H1 (cell line): ENCODE measurements around the gene ARHGAP18. TPM values are rescaled to one million over a fixed set of nuclear protein-coding genes. Genes with fewer than 3 reads are reported as not detected.

Source experiments
- CTCF ChIA-PET: fragments of 300-600 bp; sonication (Branson Sonifier 250); formaldehyde crosslinking; loops from one replicate; lab custom pipeline; 2021; ENCODE audit not compliant: partially characterized antibody; lab: Charles Lee
- POLR2A ChIA-PET: fragments of 300-600 bp; sonication (Branson Sonifier 250); formaldehyde crosslinking; loops from one replicate; lab custom pipeline; 2021; ENCODE audit warnings: inconsistent platforms; ENCODE audit not compliant: partially characterized antibody; lab: Charles Lee
- DNase-seq, 2 experiments: peaks; one replicate each; pipeline versions ENCODE4 v3.0.0 to v3.0.0-alpha.2; 2010 to 2022; ENCODE audit warnings: low spot score in 2 of 2, low read depth in 1 of 2, mixed read lengths in 1 of 2
- FAIRE-seq: peaks from 2 replicates; lab custom pipeline; 2011; peaks lifted over from hg19 to GRCh38; lab: Jason Lieb, UNC
- H2AFZ ChIP-seq: 2 replicates; pipeline ENCODE4 v1.8.1; 2012; ENCODE audit warnings: low read length, inconsistent platforms
- H2AK5ac ChIP-seq: 2 replicates; pipeline ENCODE4 v1.6.1; 2013; ENCODE audit warnings: low read depth, low read length
- H2BK120ac ChIP-seq: replicated peaks from 2 replicates; pipeline ENCODE3; 2013; ENCODE audit warnings: low read depth, low read length, inconsistent platforms
- H2BK12ac ChIP-seq: 2 replicates; pipeline ENCODE4 v1.6.1; 2013; ENCODE audit warnings: low read depth, low read length
- H2BK15ac ChIP-seq: 2 replicates; pipeline ENCODE4 v1.6.1; 2013; ENCODE audit warnings: low read length
- H2BK20ac ChIP-seq: 2 replicates; pipeline ENCODE4 v1.6.1; 2013; ENCODE audit warnings: low read length
- H2BK5ac ChIP-seq: 2 replicates; pipeline ENCODE4 v1.6.1; 2013; ENCODE audit warnings: low read depth, low read length
- H3K14ac ChIP-seq: 2 replicates; pipeline ENCODE4 v1.6.1; 2013; ENCODE audit warnings: inconsistent platforms; ENCODE audit not compliant: insufficient read length
- H3K18ac ChIP-seq: 2 replicates; pipeline ENCODE4 v1.6.1; 2013; ENCODE audit warnings: low read length; ENCODE audit errors: extremely low read depth
- H3K23ac ChIP-seq: 2 replicates; pipeline ENCODE4 v1.6.1; 2013; ENCODE audit warnings: inconsistent platforms; ENCODE audit not compliant: insufficient read length
- H3K23me2 ChIP-seq: 2 replicates; pipeline ENCODE4 v1.6.1; 2013; ENCODE audit warnings: low read depth, low read length
- H3K27ac ChIP-seq: 2 replicates; pipeline ENCODE4 v1.6.1; 2011; ENCODE audit warnings: low read depth, low read length, inconsistent platforms
- H3K27me3 ChIP-seq, 4 experiments: replicated peaks in 1 of 4; 1 replicate in 1 of 4; 2 replicates in 3 of 4; pipeline versions ENCODE4 v1.6.1 to v1.8.1; 2011 to 2013; ENCODE audit warnings: low read length in 3 of 4, mild to moderate bottlenecking in 3 of 4, inconsistent platforms in 2 of 4, mixed read lengths in 2 of 4, moderate library complexity in 1 of 4; ENCODE audit not compliant: control insufficient read depth in 3 of 4, insufficient read depth in 3 of 4; ENCODE audit errors: extremely low read depth in 1 of 4
- H3K36me3 ChIP-seq, 4 experiments: 2 replicates each; pipeline versions ENCODE4 v1.6.1 to v1.8.1; 2011 to 2013; ENCODE audit warnings: mild to moderate bottlenecking in 4 of 4, low read length in 3 of 4, moderate library complexity in 2 of 4, control low read depth in 1 of 4, inconsistent platforms in 1 of 4; ENCODE audit not compliant: insufficient read depth in 4 of 4, control insufficient read depth in 2 of 4
- H3K4ac ChIP-seq: replicated peaks from 2 replicates; pipeline ENCODE3; 2013; ENCODE audit warnings: low read length, low read depth, mixed read lengths, inconsistent platforms; ENCODE audit not compliant: insufficient read length
- H3K4me1 ChIP-seq, 4 experiments: replicated peaks in 1 of 4; 1 replicate in 1 of 4; 2 replicates in 3 of 4; pipeline versions ENCODE4 v1.6.1 to v1.8.1; 2011 to 2013; ENCODE audit warnings: low read length in 3 of 4, inconsistent platforms in 2 of 4, mixed read lengths in 1 of 4; ENCODE audit not compliant: insufficient read depth in 4 of 4, control insufficient read depth in 3 of 4
- H3K4me2 ChIP-seq, 2 experiments: 2 replicates each; pipeline versions ENCODE4 v1.6.1 to v1.8.1; 2011 to 2013; ENCODE audit warnings: low read depth in 2 of 2, low read length in 2 of 2, control low read depth in 1 of 2, inconsistent platforms in 1 of 2, mild to moderate bottlenecking in 1 of 2; ENCODE audit not compliant: insufficient read depth in 1 of 2
- H3K4me3 ChIP-seq, 4 experiments: fragments of 200-600, 300-600 bp in 1 of 4; sonication (generic), shearing (Covaris generic), sonication (Bioruptor Twin) in 1 of 4; 2 replicates each; pipeline versions ENCODE4 v1.5.1 to v1.8.1; 2011 to 2016; ENCODE audit warnings: low read length in 4 of 4, low read depth in 3 of 4, control low read depth in 2 of 4, inconsistent platforms in 2 of 4, mild to moderate bottlenecking in 2 of 4, mixed read lengths in 1 of 4, moderate library complexity in 1 of 4; ENCODE audit not compliant: insufficient read depth in 2 of 4; ENCODE audit errors: extremely low read depth in 1 of 4
- H3K56ac ChIP-seq: replicated peaks from 2 replicates; pipeline ENCODE3; 2013; ENCODE audit warnings: low read depth, mild to moderate bottlenecking, mixed read lengths, low read length, inconsistent platforms; ENCODE audit not compliant: insufficient read length
- H3K79me1 ChIP-seq: 2 replicates; pipeline ENCODE4 v1.6.1; 2013; ENCODE audit warnings: low read depth, low read length, control low read depth
- H3K79me2 ChIP-seq, 2 experiments: 2 replicates each; pipeline versions ENCODE4 v1.6.1 to v1.8.1; 2012 to 2013; ENCODE audit warnings: low read length in 2 of 2, mild to moderate bottlenecking in 2 of 2, inconsistent platforms in 1 of 2; ENCODE audit not compliant: insufficient read depth in 2 of 2, control insufficient read depth in 1 of 2
- H3K9ac ChIP-seq, 4 experiments: replicated peaks in 1 of 4; 1 replicate in 1 of 4; 2 replicates in 3 of 4; pipeline versions ENCODE4 v1.6.1 to v1.8.1; 2011 to 2013; ENCODE audit warnings: low read depth in 3 of 4, low read length in 3 of 4, control low read depth in 2 of 4, mild to moderate bottlenecking in 2 of 4, moderate library complexity in 2 of 4, inconsistent platforms in 1 of 4; ENCODE audit errors: extremely low read depth in 1 of 4
- H3K9me3 ChIP-seq, 2 experiments: 2 replicates each; pipeline versions ENCODE4 v1.6.1 to v1.8.1; 2012 to 2013; ENCODE audit warnings: mild to moderate bottlenecking in 2 of 2, moderate library complexity in 2 of 2, control low read depth in 1 of 2, inconsistent platforms in 1 of 2, low read depth in 1 of 2, low read length in 1 of 2, mixed read lengths in 1 of 2; ENCODE audit not compliant: insufficient read depth in 2 of 2
- H4K20me1 ChIP-seq, 2 experiments: replicated peaks in 1 of 2; 2 replicates each; pipeline versions ENCODE3 to v1.8.1; 2011 to 2013; ENCODE audit warnings: inconsistent platforms in 2 of 2, low read length in 2 of 2, mild to moderate bottlenecking in 1 of 2; ENCODE audit not compliant: insufficient read depth in 2 of 2, control insufficient read depth in 1 of 2
- H4K5ac ChIP-seq: 2 replicates; pipeline ENCODE4 v1.6.1; 2013; ENCODE audit warnings: low read length, low read depth, mixed read lengths, inconsistent platforms; ENCODE audit not compliant: insufficient read length
- H4K8ac ChIP-seq: 2 replicates; pipeline ENCODE4 v1.8.0; 2013; ENCODE audit warnings: mild to moderate bottlenecking, moderate library complexity, low read length, inconsistent platforms; ENCODE audit not compliant: insufficient read depth; ENCODE audit errors: extremely low read depth
- H4K91ac ChIP-seq: replicated peaks from 2 replicates; pipeline ENCODE3; 2013; ENCODE audit warnings: low read length, mixed read lengths, inconsistent platforms; ENCODE audit not compliant: insufficient read length
- ASH2L ChIP-seq: fragments of 200-600, 300-600 bp; sonication (generic); IDR thresholded peaks from one replicate; pipeline ENCODE4 v1.7.1; 2017; ENCODE audit warnings: low read length
- BACH1 ChIP-seq: IDR thresholded peaks from 2 replicates; pipeline ENCODE4 v1.6.1; 2012; ENCODE audit warnings: low read length, improper control_type of control experiment
- CHD2 ChIP-seq: IDR thresholded peaks from 2 replicates; pipeline ENCODE4 v1.6.1; 2012; ENCODE audit warnings: low read length, improper control_type of control experiment
- CREB1 ChIP-seq: IDR thresholded peaks from 2 replicates; pipeline ENCODE4 v1.6.1; 2012; ENCODE audit warnings: inconsistent platforms
- EP300 ChIP-seq, 2 experiments: IDR thresholded peaks; 1 replicate in 1 of 2; 2 replicates in 1 of 2; pipeline ENCODE4 v1.6.1; 2011 to 2012; ENCODE audit warnings: low read depth in 2 of 2, low read length in 2 of 2, mild to moderate bottlenecking in 2 of 2, borderline replicate concordance in 1 of 2, inconsistent platforms in 1 of 2, moderate library complexity in 1 of 2
- HDAC2 ChIP-seq, 2 experiments: fragments of 300-600 bp in 1 of 2; sonication (generic) in 1 of 2; IDR thresholded peaks; 2 replicates each; pipeline ENCODE4 v1.6.1; 2011 to 2012; ENCODE audit warnings: low read depth in 2 of 2, low read length in 2 of 2, mild to moderate bottlenecking in 2 of 2, moderate library complexity in 2 of 2, borderline replicate concordance in 1 of 2, inconsistent platforms in 1 of 2
- KDM5A ChIP-seq: fragments of 200-600 bp; IDR thresholded peaks from 2 replicates; pipeline ENCODE4 v1.7.1; 2012; ENCODE audit warnings: mild to moderate bottlenecking, low read length, inconsistent platforms, mixed read lengths
- SIN3A ChIP-seq, 2 experiments: IDR thresholded peaks in 1 of 2; conservative IDR thresholded peaks in 1 of 2; 2 replicates each; pipeline ENCODE4 v1.6.1; 2011 to 2012; ENCODE audit warnings: low read length in 2 of 2, improper control_type of control experiment in 1 of 2, low read depth in 1 of 2, mild to moderate bottlenecking in 1 of 2
- SP4 ChIP-seq: IDR thresholded peaks from 2 replicates; pipeline ENCODE4 v1.6.1; 2012; ENCODE audit warnings: low read length, inconsistent platforms
- SUZ12 ChIP-seq: fragments of 200-600 bp; sonication (generic); IDR thresholded peaks from 2 replicates; pipeline ENCODE4 v1.6.1; 2012; ENCODE audit warnings: mild to moderate bottlenecking, inconsistent platforms, low read length, moderate library complexity, mixed read lengths
- TAF1 ChIP-seq: IDR thresholded peaks from 2 replicates; pipeline ENCODE4 v1.6.1; 2011; ENCODE audit warnings: mild to moderate bottlenecking, low read depth, low read length
- TBP ChIP-seq: IDR thresholded peaks from 2 replicates; pipeline ENCODE4 v1.6.1; 2011; ENCODE audit warnings: low read depth, low read length, improper control_type of control experiment
- WGBS, 2 experiments: shearing (Covaris generic) in 1 of 2; methylation state at CpG; one replicate each; pipeline versions ENCODE4 v1.1.6 to v1.1.7; 2013 to 2015; ENCODE audit warnings: low lambda C conversion rate in 2 of 2, mixed read lengths in 2 of 2, inconsistent platforms in 1 of 2, low coverage in 1 of 2, missing lambda C conversion rate in 1 of 2; ENCODE audit not compliant: insufficient replicate concordance in 2 of 2, insufficient coverage in 1 of 2, insufficient read length in 1 of 2; ENCODE audit errors: extremely low coverage in 1 of 2, missing lambda C conversion rate in 1 of 2; 5-methylcytosine and 5-hydroxymethylcytosine counted together
- polyA plus RNA-seq, 7 experiments: library from polyadenylated mRNA; depleted of rRNA in 3 of 7; stranded (reverse) in 5 of 7; unstranded in 2 of 7; fragments of >200 nt in 5 of 7; fragments of 200-250 nt in 2 of 7; gene quantifications; 1 replicate in 5 of 7; 2 replicates in 1 of 7; 4 replicates in 1 of 7; pipeline versions ENCODE4 v1.2.1 to v1.2.3, GENCODE V29; 2011 to 2013; ENCODE audit warnings: missing spikeins in 2 of 7, mixed read lengths in 2 of 7
- total RNA-seq: library from RNA; stranded (reverse); fragmentation: NEBNext Ultra II Directional; extraction: Animal tissue kit (Norgen Biotek cat#: 25700); gene quantifications from 2 replicates; pipeline ENCODE4 v1.2.1, GENCODE V29; 2021

The ARHGAP18 gene
- total and polyA plus RNA-seq, 2 of the 8 experiments (the other 6 are each of a cell fraction or from before 2014, with no cell fraction given) = 0.83 to 4.5 TPM

DNA sequence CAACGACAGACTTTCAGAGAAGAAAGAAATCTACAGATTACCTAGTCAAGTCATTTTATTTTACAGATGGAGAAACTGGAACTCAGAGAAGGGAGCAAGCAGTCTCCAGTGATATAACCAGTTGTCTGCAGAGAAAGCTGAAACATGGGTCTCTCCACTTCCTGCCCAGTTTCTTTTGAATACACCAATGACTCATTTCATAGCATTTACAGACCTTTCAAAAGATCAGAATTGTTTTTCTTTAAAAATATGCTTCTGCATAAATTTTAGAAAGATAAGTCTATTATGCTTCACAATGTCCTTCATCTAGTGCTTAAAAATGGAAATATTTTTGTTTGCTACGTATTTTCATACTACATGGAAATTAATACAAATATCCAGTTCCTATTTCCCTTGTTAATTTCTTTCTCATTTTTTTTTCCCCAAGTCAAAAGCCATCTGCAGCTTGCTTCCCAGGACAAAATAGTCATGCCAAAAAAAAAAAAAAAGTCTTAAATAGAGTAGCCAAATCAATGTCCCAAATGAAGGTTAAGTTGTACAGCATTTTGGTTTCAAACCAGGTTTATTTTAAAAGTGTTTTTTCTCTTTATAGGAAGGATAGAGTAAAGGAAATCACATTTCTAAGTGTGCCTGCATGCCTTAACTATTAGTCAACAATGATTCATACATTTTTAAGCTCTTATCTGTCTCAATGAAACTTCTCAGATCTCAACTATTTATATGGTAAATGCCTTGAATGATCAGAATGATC lies 36.9 kb downstream of the ARHGAP18 start:
- H3K27me3 ChIP-seq = no peaks in the 10 kb centered on the region
- no peaks in the 10 kb centered on the region for H3K23me2 ChIP-seq
- no peak overlapping the region for H4K8ac ChIP-seq
- H4K5ac ChIP-seq = no peak overlapping the region
- POLR2A ChIA-PET = no interaction called here
- H2BK5ac ChIP-seq = no peak overlapping the region
- H2AK5ac ChIP-seq = no peak overlapping the region
- H3K4me3 ChIP-seq = no peak overlapping the region
- no peak for DNase-seq
- no peak overlapping the region for H3K14ac ChIP-seq
- no peak overlapping the region for H3K4me2 ChIP-seq
- no peak overlapping the region for H2BK120ac ChIP-seq
- no peak overlapping the region for H3K27ac ChIP-seq
- 0 out of 7 replicates have a peak, but pooled peaks cover 0 to 2% (median 0%) of the 10 kb centered on the region in 4 experiments for H3K4me1 ChIP-seq
- H3K9ac ChIP-seq = no peak overlapping the region
- no peak overlapping the region for H3K18ac ChIP-seq
- TF ChIP-seq CHD2 = no peak
- no peak for TF ChIP-seq TAF1
- TF ChIP-seq KDM5A = no peak
- TF ChIP-seq CREB1 = no peak
- no peak for TF ChIP-seq SUZ12
- no peak for TF ChIP-seq HDAC2 (IDR thresholded peaks at IDR 0.05; ENCODE audit: borderline replicate concordance in 1 of 2, low read depth in 2 of 2, low read length in 2 of 2)
- no peak for TF ChIP-seq ASH2L
- TF ChIP-seq SIN3A (conservative IDR thresholded peaks at IDR 0.05 in 1 of 2, IDR thresholded peaks at IDR 0.05 in 1 of 2; ENCODE audit: low read depth in 1 of 2, low read length in 2 of 2) = no peak
- no peak for TF ChIP-seq SP4
- no peak for TF ChIP-seq EP300 (IDR thresholded peaks at IDR 0.05; ENCODE audit: borderline replicate concordance in 1 of 2, low read depth in 2 of 2, low read length in 2 of 2)
- TF ChIP-seq TBP = no peak
- TF ChIP-seq BACH1 = no peak
- TF ChIP-seq, all 59 proteins: peak for 0
- WGBS, 2 experiments = 84% methylated on average over 2 of the region's 2 CpGs; no CpG with 5 or more reads in 1 of the 2 experiments
- Histone ChIP-seq H3K4ac (no peak overlapping the region), H3K79me2 (no peaks in the 10 kb centered on the region), H2BK15ac (no peak overlapping the region), H2BK12ac (no peak overlapping the region), H2BK20ac (no peak overlapping the region), H3K23ac (no peak overlapping the region), H3K9me3 (no peaks in the 10 kb centered on the region), H4K20me1 (no peaks in the 10 kb centered on the region), H3K79me1 (no peaks in the 10 kb centered on the region), H3K56ac (no peak overlapping the region), H4K91ac (no peak overlapping the region), H3K36me3 (no peaks in the 10 kb centered on the region), H2AFZ (no peak overlapping the region)
- no peak for FAIRE-seq
- CTCF ChIA-PET = interaction anchor here (0.7 to 2.4 kb wide), 8 partner anchors 9 to 172 kb away, joined by 3 to 9 read pairs (median 4); no protein-coding TSS in a partner anchor
